ENCODE data around the gene THSD7A. TPM values are rescaled to one million over a fixed set of nuclear protein-coding genes. Genes with fewer than 3 reads are reported as not detected.

The THSD7A gene
- total and polyA plus RNA-seq, 2 of the 4 experiments (the other 2 are of a cell fraction): 0.02 to 0.18 TPM

DNA sequence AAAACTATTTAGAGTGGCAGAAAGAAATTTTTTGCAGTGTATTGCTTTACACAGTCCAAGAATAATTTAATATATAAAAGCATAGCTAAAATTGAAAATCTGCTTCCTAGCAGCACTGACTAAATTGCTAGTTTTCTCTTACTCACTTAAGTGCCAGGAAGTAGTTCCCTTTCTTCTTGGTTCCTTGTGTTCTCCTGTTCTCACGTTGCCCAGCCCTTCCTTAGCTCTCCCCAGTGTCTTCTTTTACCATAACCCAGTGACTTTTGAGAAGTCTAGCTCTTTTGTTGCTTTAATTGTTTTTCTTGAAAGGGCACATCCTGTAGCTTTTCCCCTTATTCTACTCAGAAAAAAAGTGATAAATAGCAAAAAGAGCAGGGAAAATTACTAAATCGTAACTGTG, 215.5 kb downstream of the THSD7A start:
- no peak overlapping the region for H4K8ac ChIP-seq (ENCODE audit: low read depth in 2 of 2, low read length in 2 of 2)
- POLR2A ChIA-PET (ENCODE audit: unreplicated experiment): no interaction called here
- no peak overlapping the region for H2AK5ac ChIP-seq (ENCODE audit: low read depth, low read length)
- H3K36me3 ChIP-seq (ENCODE audit: control insufficient read depth, insufficient read depth, low read length): no peaks in the 10 kb centered on the region
- no peak overlapping the region for H4K5ac ChIP-seq (ENCODE audit: low read depth, low read length)
- H4K91ac ChIP-seq (ENCODE audit: insufficient read depth, low read depth, low read length): no peak overlapping the region
- no peak overlapping the region for H3K4me2 ChIP-seq (ENCODE audit: low read depth, low read length)
- in situ Hi-C loops (cut with MboI; ENCODE audit: low sequenced_read_pairs): no loop called here
- no peak overlapping the region for H2AK9ac ChIP-seq (replicated peaks; ENCODE audit: low read depth, low read length, poor library complexity)
- TF ChIP-seq RAD21 (IDR thresholded peaks at IDR 0.05; ENCODE audit: low read length): no peak
- no peak for TF ChIP-seq MAZ (IDR thresholded peaks at IDR 0.05; ENCODE audit: borderline replicate concordance, low read depth, low read length)
- TF ChIP-seq CEBPB (IDR thresholded peaks at IDR 0.05; ENCODE audit: low read depth, low read length): no peak
- TF ChIP-seq MXI1 (IDR thresholded peaks at IDR 0.05; ENCODE audit: borderline replicate concordance, low read depth, low read length): no peak
- TF ChIP-seq, protein P1, sequence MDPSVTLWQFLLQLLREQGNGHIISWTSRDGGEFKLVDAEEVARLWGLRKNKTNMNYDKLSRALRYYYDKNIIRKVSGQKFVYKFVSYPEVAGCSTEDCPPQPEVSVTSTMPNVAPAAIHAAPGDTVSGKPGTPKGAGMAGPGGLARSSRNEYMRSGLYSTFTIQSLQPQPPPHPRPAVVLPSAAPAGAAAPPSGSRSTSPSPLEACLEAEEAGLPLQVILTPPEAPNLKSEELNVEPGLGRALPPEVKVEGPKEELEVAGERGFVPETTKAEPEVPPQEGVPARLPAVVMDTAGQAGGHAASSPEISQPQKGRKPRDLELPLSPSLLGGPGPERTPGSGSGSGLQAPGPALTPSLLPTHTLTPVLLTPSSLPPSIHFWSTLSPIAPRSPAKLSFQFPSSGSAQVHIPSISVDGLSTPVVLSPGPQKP (IDR thresholded peaks at IDR 0.05; ENCODE audit: borderline replicate concordance, low read depth, low read length): no peak
- no peak for TF ChIP-seq POLR2A (IDR thresholded peaks at IDR 0.05; ENCODE audit: low read depth, low read length)
- no peak for TF ChIP-seq RCOR1 (IDR thresholded peaks at IDR 0.05; ENCODE audit: insufficient replicate concordance, low read length)
- TF ChIP-seq BHLHE40 (IDR thresholded peaks at IDR 0.05; ENCODE audit: low read depth, low read length): no peak
- no peak for TF ChIP-seq RFX5 (IDR thresholded peaks at IDR 0.05; ENCODE audit: low read depth, low read length)
- TF ChIP-seq, protein P2, sequence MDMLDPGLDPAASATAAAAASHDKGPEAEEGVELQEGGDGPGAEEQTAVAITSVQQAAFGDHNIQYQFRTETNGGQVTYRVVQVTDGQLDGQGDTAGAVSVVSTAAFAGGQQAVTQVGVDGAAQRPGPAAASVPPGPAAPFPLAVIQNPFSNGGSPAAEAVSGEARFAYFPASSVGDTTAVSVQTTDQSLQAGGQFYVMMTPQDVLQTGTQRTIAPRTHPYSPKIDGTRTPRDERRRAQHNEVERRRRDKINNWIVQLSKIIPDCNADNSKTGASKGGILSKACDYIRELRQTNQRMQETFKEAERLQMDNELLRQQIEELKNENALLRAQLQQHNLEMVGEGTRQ (IDR thresholded peaks at IDR 0.05; ENCODE audit: low read depth, low read length): no peak
- no peak for TF ChIP-seq FOS (IDR thresholded peaks at IDR 0.05; ENCODE audit: low read depth, low read length)
- no peak for TF ChIP-seq MAFK (IDR thresholded peaks at IDR 0.05; ENCODE audit: low read depth, low read length)
- no peak for TF ChIP-seq CHD1 (IDR thresholded peaks at IDR 0.05; ENCODE audit: low read depth, low read length)
- TF ChIP-seq, protein P3, sequence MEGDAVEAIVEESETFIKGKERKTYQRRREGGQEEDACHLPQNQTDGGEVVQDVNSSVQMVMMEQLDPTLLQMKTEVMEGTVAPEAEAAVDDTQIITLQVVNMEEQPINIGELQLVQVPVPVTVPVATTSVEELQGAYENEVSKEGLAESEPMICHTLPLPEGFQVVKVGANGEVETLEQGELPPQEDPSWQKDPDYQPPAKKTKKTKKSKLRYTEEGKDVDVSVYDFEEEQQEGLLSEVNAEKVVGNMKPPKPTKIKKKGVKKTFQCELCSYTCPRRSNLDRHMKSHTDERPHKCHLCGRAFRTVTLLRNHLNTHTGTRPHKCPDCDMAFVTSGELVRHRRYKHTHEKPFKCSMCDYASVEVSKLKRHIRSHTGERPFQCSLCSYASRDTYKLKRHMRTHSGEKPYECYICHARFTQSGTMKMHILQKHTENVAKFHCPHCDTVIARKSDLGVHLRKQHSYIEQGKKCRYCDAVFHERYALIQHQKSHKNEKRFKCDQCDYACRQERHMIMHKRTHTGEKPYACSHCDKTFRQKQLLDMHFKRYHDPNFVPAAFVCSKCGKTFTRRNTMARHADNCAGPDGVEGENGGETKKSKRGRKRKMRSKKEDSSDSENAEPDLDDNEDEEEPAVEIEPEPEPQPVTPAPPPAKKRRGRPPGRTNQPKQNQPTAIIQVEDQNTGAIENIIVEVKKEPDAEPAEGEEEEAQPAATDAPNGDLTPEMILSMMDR (conservative IDR thresholded peaks at IDR 0.05; ENCODE audit: low read depth, low read length): no peak
- no peak overlapping the region for H3K9ac ChIP-seq (ENCODE audit: low read depth, low read length)
- no peak overlapping the region for H2BK15ac ChIP-seq (ENCODE audit: low read depth, low read length)
- H3K18ac ChIP-seq (ENCODE audit: low read depth, low read length): no peak overlapping the region
- no peaks in the 10 kb centered on the region for H3K79me1 ChIP-seq (ENCODE audit: low read depth in 1 of 2, low read length in 2 of 2)
- H3K4ac ChIP-seq (ENCODE audit: low read depth, low read length): no peak overlapping the region
- no peak overlapping the region for H2BK5ac ChIP-seq (ENCODE audit: low read depth, low read length, poor library complexity, severe bottlenecking)
- no peak overlapping the region for H2BK20ac ChIP-seq (ENCODE audit: low read depth, low read length)
- H3K9me3 ChIP-seq (ENCODE audit: control insufficient read depth, insufficient read depth, low read length): no peaks in the 10 kb centered on the region; the same call in 1 of the 2 replicates
- no peaks in the 10 kb centered on the region for H4K20me1 ChIP-seq (ENCODE audit: insufficient read depth, low read length)
- no peak overlapping the region for H2BK120ac ChIP-seq (ENCODE audit: low read depth, low read length)
- no peaks in the 10 kb centered on the region for H3K9me1 ChIP-seq (ENCODE audit: insufficient read depth, low read length)
- H3K4me3 ChIP-seq (ENCODE audit: insufficient read depth, low read depth, low read length): no peak overlapping the region
- WGBS, 2 experiments (ENCODE audit: extremely low coverage in 2 of 2, insufficient read length in 1 of 2): no CpG with 5 or more reads among the region's 2 CpGs
- H3K4me1 ChIP-seq (ENCODE audit: control insufficient read depth, insufficient read depth, low read length): no peaks in the 10 kb centered on the region
- DNase-seq: no peak
- no peak overlapping the region for H3K23ac ChIP-seq (ENCODE audit: low read depth, low read length)
- CTCF ChIA-PET: no interaction called here
- ATAC-seq (ENCODE audit: low read depth): no peak
- no peak overlapping the region for H3K27ac ChIP-seq (ENCODE audit: insufficient read depth, low read length)
- no TSS peak for BruUV-seq (replicated peaks)
- dilution Hi-C loops (cut with HindIII; ENCODE audit: low sequenced_read_pairs, unreplicated experiment): no loop called here
- H3K14ac ChIP-seq (replicated peaks; ENCODE audit: low read depth, low read length): no peak overlapping the region
- H3K27me3 ChIP-seq (ENCODE audit: control insufficient read depth, insufficient read depth, low read length): no peaks in the 10 kb centered on the region
- no peak overlapping the region for H3K56ac ChIP-seq (ENCODE audit: extremely low read depth, insufficient read depth, low read length)
- intact Hi-C loops (cut with micrococcal nuclease): no loop called here
- H2AFZ ChIP-seq (replicated peaks; ENCODE audit: low read length, poor library complexity): no peak overlapping the region

Data from IMR-90 (cell line).